Osteoblast (primary cell): ENCODE measurements around the gene KCNQ1. TPM values are rescaled to one million over a fixed set of nuclear protein-coding genes. Genes with fewer than 3 reads are reported as not detected.

ENCODE experiments used
- DNase-seq: peaks from one replicate; pipeline ENCODE4 v3.0.0; 2011; ENCODE audit warnings: low spot score, mixed read lengths; ENCODE audit not compliant: insufficient read length; ENCODE audit errors: missing footprints
- H2AFZ ChIP-seq: 2 replicates; pipeline ENCODE4 v1.6.0; 2011; ENCODE audit warnings: mild to moderate bottlenecking, low read length
- H3K27ac ChIP-seq: 2 replicates; pipeline ENCODE4 v1.5.1; 2011; ENCODE audit warnings: mild to moderate bottlenecking, low read depth, low read length, moderate library complexity
- H3K27me3 ChIP-seq: 2 replicates; pipeline ENCODE4 v1.6.0; 2012; ENCODE audit warnings: mild to moderate bottlenecking, control low read depth, inconsistent platforms, low read length, moderate library complexity; ENCODE audit not compliant: insufficient read depth
- H3K36me3 ChIP-seq: 2 replicates; pipeline ENCODE4 v1.5.1; 2011; ENCODE audit warnings: mild to moderate bottlenecking, low read length, control low read depth, moderate library complexity; ENCODE audit not compliant: insufficient read depth
- H3K4me1 ChIP-seq: 2 replicates; pipeline ENCODE4 v1.5.1; 2011; ENCODE audit warnings: mild to moderate bottlenecking, low read length, control low read depth, moderate library complexity; ENCODE audit not compliant: insufficient read depth
- H3K4me2 ChIP-seq: 2 replicates; pipeline ENCODE4 v1.6.0; 2011; ENCODE audit warnings: mild to moderate bottlenecking, low read length; ENCODE audit not compliant: insufficient read depth
- H3K4me3 ChIP-seq: fragments of 200-600 bp; sonication (generic); 3 replicates; pipeline ENCODE4 v1.5.1; 2012; ENCODE audit warnings: mild to moderate bottlenecking, low read length, inconsistent platforms; ENCODE audit not compliant: insufficient read depth
- H3K79me2 ChIP-seq: 2 replicates; pipeline ENCODE4 v1.6.0; 2012; ENCODE audit warnings: mild to moderate bottlenecking, low read length, control low read depth, inconsistent platforms; ENCODE audit not compliant: insufficient read depth
- H3K9me3 ChIP-seq: 2 replicates; pipeline ENCODE4 v1.5.1; 2011; ENCODE audit warnings: low read depth, low read length, control low read depth
- H4K20me1 ChIP-seq: 2 replicates; pipeline ENCODE4 v1.6.0; 2012; ENCODE audit warnings: mild to moderate bottlenecking, low read length, control low read depth; ENCODE audit not compliant: insufficient read depth
- total RNA-seq: library from RNA; depleted of rRNA; stranded (reverse); fragments of >200 nt; gene quantifications from 2 replicates; pipeline ENCODE4 v1.2.3, GENCODE V29; 2012
- TF ChIP-seq, protein P1 (sequence below): IDR thresholded peaks from 2 replicates; pipeline ENCODE4 v1.5.1; 2011; ENCODE audit warnings: mild to moderate bottlenecking, low read depth, low read length, moderate library complexity; ENCODE audit errors: extremely low read depth

KCNQ1 gene
- total RNA-seq, 1 donor: not detected

DNA sequence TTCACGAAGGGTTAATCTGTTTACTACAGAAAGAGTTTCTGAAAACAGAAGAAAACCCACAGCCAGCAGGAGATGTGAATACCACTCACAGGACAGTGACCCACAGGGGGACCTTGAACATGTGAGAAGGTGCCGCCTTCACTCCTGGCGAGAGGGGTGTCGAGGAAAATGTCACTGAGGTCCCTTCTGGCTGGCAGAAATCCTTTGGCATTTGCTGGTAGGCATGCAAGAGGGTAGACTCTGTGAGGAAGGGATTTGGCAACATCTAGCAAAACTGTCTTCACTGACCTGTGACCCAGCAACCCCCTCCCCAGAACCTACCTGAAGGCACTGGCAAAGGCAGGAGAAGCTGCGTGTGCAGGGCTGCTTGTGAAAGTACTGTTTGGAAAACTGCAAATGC is 8.6 kb downstream of the KCNQ1 start:
- no peaks in the 10 kb centered on the region for H4K20me1 ChIP-seq
- TF ChIP-seq, protein P1, sequence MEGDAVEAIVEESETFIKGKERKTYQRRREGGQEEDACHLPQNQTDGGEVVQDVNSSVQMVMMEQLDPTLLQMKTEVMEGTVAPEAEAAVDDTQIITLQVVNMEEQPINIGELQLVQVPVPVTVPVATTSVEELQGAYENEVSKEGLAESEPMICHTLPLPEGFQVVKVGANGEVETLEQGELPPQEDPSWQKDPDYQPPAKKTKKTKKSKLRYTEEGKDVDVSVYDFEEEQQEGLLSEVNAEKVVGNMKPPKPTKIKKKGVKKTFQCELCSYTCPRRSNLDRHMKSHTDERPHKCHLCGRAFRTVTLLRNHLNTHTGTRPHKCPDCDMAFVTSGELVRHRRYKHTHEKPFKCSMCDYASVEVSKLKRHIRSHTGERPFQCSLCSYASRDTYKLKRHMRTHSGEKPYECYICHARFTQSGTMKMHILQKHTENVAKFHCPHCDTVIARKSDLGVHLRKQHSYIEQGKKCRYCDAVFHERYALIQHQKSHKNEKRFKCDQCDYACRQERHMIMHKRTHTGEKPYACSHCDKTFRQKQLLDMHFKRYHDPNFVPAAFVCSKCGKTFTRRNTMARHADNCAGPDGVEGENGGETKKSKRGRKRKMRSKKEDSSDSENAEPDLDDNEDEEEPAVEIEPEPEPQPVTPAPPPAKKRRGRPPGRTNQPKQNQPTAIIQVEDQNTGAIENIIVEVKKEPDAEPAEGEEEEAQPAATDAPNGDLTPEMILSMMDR: no peak
- H3K4me1 ChIP-seq: no peaks in the 10 kb centered on the region
- H3K9me3 ChIP-seq: no peaks in the 10 kb centered on the region
- no peaks in the 10 kb centered on the region for H3K27me3 ChIP-seq
- H2AFZ ChIP-seq: no peak overlapping the region
- H3K27ac ChIP-seq: no peak overlapping the region
- peak; percentile 51 for DNase-seq
- H3K4me3 ChIP-seq: no peak overlapping the region
- no peaks in the 10 kb centered on the region for H3K79me2 ChIP-seq
- no peak overlapping the region for H3K4me2 ChIP-seq
- no peaks in the 10 kb centered on the region for H3K36me3 ChIP-seq

DNA sequence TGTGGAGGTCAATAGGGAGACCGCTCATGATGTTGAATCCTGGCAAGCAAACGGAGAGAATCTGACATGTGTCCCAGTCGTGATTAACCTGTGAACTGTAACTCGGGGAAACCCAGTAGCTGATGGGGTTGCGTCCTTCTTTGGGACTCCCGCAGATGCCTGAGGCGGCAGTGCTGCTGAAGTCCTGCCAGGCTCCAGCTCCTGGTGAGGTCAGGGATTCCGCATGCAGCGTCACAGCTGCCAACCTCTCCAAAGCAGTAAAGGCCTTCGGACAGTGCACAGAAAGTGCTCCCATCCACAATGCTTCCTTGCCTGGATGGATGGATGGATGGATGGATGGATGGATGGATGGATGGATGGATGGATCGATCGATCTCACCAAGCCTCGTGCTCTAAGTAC is 13.5 kb downstream of the KCNQ1 start:
- no peak overlapping the region for H3K27ac ChIP-seq
- no peaks in the 10 kb centered on the region for H4K20me1 ChIP-seq
- no peaks in the 10 kb centered on the region for H3K9me3 ChIP-seq
- H3K4me2 ChIP-seq: no peak overlapping the region
- no peak overlapping the region for H3K4me3 ChIP-seq
- TF ChIP-seq, protein P1: no peak
- DNase-seq: peak; percentile 46
- H3K36me3 ChIP-seq: no peaks in the 10 kb centered on the region
- H3K79me2 ChIP-seq: no peaks in the 10 kb centered on the region
- H3K27me3 ChIP-seq: no peaks in the 10 kb centered on the region
- H2AFZ ChIP-seq: no peak overlapping the region
- no peaks in the 10 kb centered on the region for H3K4me1 ChIP-seq

- Histone ChIP-seq H3K27me3 (no peaks in the 10 kb centered on the region), H3K9me3 (no peaks in the 10 kb centered on the region), H3K36me3 (no peaks in the 10 kb centered on the region), H3K79me2 (no peaks in the 10 kb centered on the region), H3K4me2 (no peak overlapping the region), H3K27ac (no peak overlapping the region), H4K20me1 (no peaks in the 10 kb centered on the region), H2AFZ (no peak overlapping the region), H3K4me1 (no peaks in the 10 kb centered on the region), H3K4me3 (no peak overlapping the region)
- DNase-seq: peak; percentile 59
- TF ChIP-seq, protein P1: no peak
Observed at GRCh38 chr11:2459016-2459725, 14.4 kb downstream of the KCNQ1 start.

DNA sequence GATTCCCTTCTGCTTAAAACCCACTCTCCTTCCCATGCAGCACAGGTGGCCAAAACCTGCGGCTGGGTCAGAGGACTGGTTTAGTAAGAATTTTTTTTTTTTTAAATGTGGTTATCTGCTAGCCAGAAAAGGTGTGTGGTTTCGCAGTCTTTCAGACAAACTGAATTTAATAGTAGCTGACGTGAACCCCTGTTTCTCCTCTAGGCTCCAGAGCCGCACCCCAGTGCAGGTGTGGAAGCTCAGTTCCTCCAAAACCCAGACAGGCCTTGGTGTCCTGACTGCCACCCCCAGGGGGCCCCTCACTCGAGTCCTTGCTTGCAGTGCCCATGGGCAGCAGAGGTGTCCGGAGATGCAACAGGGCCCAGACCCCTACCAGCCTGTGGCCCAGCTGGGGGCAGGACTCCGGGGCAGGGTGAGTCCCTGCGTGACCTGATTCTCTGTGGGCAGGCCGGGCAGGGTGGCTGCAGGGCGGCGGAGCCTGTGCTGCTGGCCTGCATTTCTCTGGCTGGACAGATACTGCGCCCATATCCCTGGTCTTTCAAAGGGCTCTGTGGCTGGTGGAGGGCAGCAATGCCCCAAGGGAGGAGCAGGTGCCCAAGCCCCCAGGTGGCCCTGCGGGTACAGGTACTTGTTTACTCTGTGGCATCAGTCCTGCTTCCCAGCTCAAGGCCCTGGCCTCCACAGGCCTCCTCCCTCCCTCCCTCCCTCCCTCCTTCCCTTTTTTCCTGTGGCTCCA is 15.2 kb downstream of the KCNQ1 start:
- TF ChIP-seq, protein P1: no peak
- H3K27ac ChIP-seq: no peak overlapping the region
- H3K4me1 ChIP-seq: no peaks in the 10 kb centered on the region
- no peaks in the 10 kb centered on the region for H3K79me2 ChIP-seq
- H3K27me3 ChIP-seq: no peaks in the 10 kb centered on the region
- no peaks in the 10 kb centered on the region for H4K20me1 ChIP-seq
- H3K36me3 ChIP-seq: no peaks in the 10 kb centered on the region
- no peak overlapping the region for H3K4me2 ChIP-seq
- no peak overlapping the region for H2AFZ ChIP-seq
- H3K9me3 ChIP-seq: no peaks in the 10 kb centered on the region
- peak; percentile 74 for DNase-seq
- H3K4me3 ChIP-seq: no peak overlapping the region
